Panc1 (cell line): Measurements from ENCODE around the gene MRPS5. TPM values are rescaled to one million over a fixed set of nuclear protein-coding genes. Genes with fewer than 3 reads are reported as not detected.

Experiments used
- ATAC-seq: fragments of 200-7000 bp; cut with Tn5 transposase; 2 replicates; pipeline ENCODE4 v1.9.1; 2020; ENCODE audit warnings: mild to moderate bottlenecking, moderate library complexity
- BruUV-seq: library from RNA; stranded (reverse); fragments of 400-500 nt; replicated peaks from 2 replicates; lab custom pipeline; 2021; lab: Mats Ljungman, UMichigan
- CTCF ChIA-PET: fragments of 300-600 bp; sonication (Branson Sonifier 250); formaldehyde crosslinking; loops from one replicate; lab custom pipeline; 2022; ENCODE audit warnings: antibody characterized with exemption; lab: Charles Lee
- POLR2A ChIA-PET: fragments of 300-600 bp; sonication (Branson Sonifier 250); formaldehyde crosslinking; loops from one replicate; lab custom pipeline; 2022; ENCODE audit warnings: antibody characterized with exemption; lab: Charles Lee
- DNase-seq: peaks from one replicate; pipeline ENCODE4 v3.0.0-alpha.2; 2010; ENCODE audit warnings: low read depth, low spot score
- H3K27ac ChIP-seq: 2 replicates; pipeline ENCODE4 v1.5.1; 2011; ENCODE audit warnings: mild to moderate bottlenecking, low read length, inconsistent platforms
- H3K27me3 ChIP-seq: fragments of 200-500 bp; sonication (Bioruptor generic); 2 replicates; pipeline ENCODE4 v1.6.0; 2014; ENCODE audit warnings: low read length, inconsistent platforms; ENCODE audit not compliant: control insufficient read depth, insufficient read depth
- H3K36me3 ChIP-seq: fragments of 200-500 bp; sonication (Bioruptor generic); 2 replicates; pipeline ENCODE4 v1.5.1; 2014; ENCODE audit warnings: inconsistent platforms, mild to moderate bottlenecking, low read length, moderate library complexity; ENCODE audit not compliant: control insufficient read depth, insufficient read depth
- H3K4me1 ChIP-seq: 2 replicates; pipeline ENCODE4 v1.5.1; 2011; ENCODE audit warnings: inconsistent platforms, mild to moderate bottlenecking, low read length, moderate library complexity; ENCODE audit not compliant: control insufficient read depth, insufficient read depth
- H3K4me3 ChIP-seq, 2 experiments: 2 replicates each; pipeline ENCODE4 v1.5.1; 2011 to 2012; ENCODE audit warnings: low read depth in 2 of 2, low read length in 2 of 2, mild to moderate bottlenecking in 2 of 2, inconsistent platforms in 1 of 2, moderate library complexity in 1 of 2
- H3K9me3 ChIP-seq: fragments of 200-500 bp; sonication (Bioruptor generic); 2 replicates; pipeline ENCODE4 v1.5.1; 2014; ENCODE audit warnings: low read depth, mild to moderate bottlenecking, inconsistent platforms, low read length, moderate library complexity; ENCODE audit not compliant: control insufficient read depth, insufficient read depth
- CTCF ChIP-seq: fragments of 450-650 bp; IDR thresholded peaks from 2 replicates; pipeline ENCODE4 v1.5.1; 2017; ENCODE audit warnings: mild to moderate bottlenecking
- POLR2AphosphoS5 ChIP-seq: IDR thresholded peaks from 2 replicates; pipeline ENCODE4 v1.6.1; 2012; ENCODE audit warnings: mild to moderate bottlenecking, low read depth, low read length, moderate library complexity
- REST ChIP-seq, 2 experiments: IDR thresholded peaks; 2 replicates each; pipeline ENCODE4 v1.6.1; 2011 to 2012; ENCODE audit warnings: low read depth in 2 of 2, control low read depth in 1 of 2, low read length in 1 of 2, mild to moderate bottlenecking in 1 of 2, moderate library complexity in 1 of 2; ENCODE audit not compliant: insufficient read depth in 1 of 2
- SIN3A ChIP-seq: IDR thresholded peaks from 2 replicates; pipeline ENCODE4 v1.6.1; 2012; ENCODE audit warnings: low read depth, mild to moderate bottlenecking, low read length, moderate library complexity, borderline replicate concordance; ENCODE audit not compliant: insufficient read depth
- TCF7L2 ChIP-seq: IDR thresholded peaks from 2 replicates; pipeline ENCODE4 v1.6.1; 2011; ENCODE audit warnings: mild to moderate bottlenecking, low read depth, low read length, inconsistent platforms
- in situ Hi-C: cut with HindIII; loops from 2 replicates; pipeline ENCODE4 v1.10.0; 2016; ENCODE audit warnings: low sequenced_read_pairs, low pct_unique_long_range_greater_than_20kb
- intact Hi-C: fragments of 100-400 bp; cut with micrococcal nuclease; formaldehyde crosslinking; loops from one replicate; pipeline ENCODE4 v1.10.0; 2022; ENCODE audit not compliant: unreplicated experiment
- total RNA-seq: library from RNA; stranded (reverse); gene quantifications from one replicate; pipeline ENCODE4 v1.2.1, GENCODE V29; 2021; ENCODE audit not compliant: unreplicated experiment

The MRPS5 gene
- total RNA-seq, 1 experiment from 2014 or later = 95.8 TPM

- in situ Hi-C loops = no loop called here
- DNase-seq (no peak), ATAC-seq (no peak)
- H3K4me3 ChIP-seq = no peak overlapping the region
- intact Hi-C loops = no loop called here
- TF ChIP-seq SIN3A (no peak), REST (IDR thresholded peaks at IDR 0.05; ENCODE audit: insufficient read depth in 1 of 2, low read depth in 2 of 2, low read length in 1 of 2) (no peak), TCF7L2 (no peak), POLR2AphosphoS5 (no peak), CTCF (no peak)
- POLR2A ChIA-PET = no interaction called here
- H3K36me3 ChIP-seq = no peaks in the 10 kb centered on the region
- BruUV-seq = no TSS peak
- CTCF ChIA-PET = no interaction called here
- no peak overlapping the region for H3K27ac ChIP-seq
- H3K9me3 ChIP-seq = peaks cover 29% of the 10 kb centered on the region
- H3K4me1 ChIP-seq = no peaks in the 10 kb centered on the region
- no peaks in the 10 kb centered on the region for H3K27me3 ChIP-seq
Measured at GRCh38 chr2:95138702-95139101, 17.1 kb upstream of the MRPS5 start.

- H3K4me1 ChIP-seq = peaks cover 4% of the 10 kb centered on the region; the same call in 1 of the 2 replicates
- ATAC-seq = peak; percentile 2; the same call in 1 of the 2 replicates
- CTCF ChIA-PET = no interaction called here
- peaks cover 9% of the 10 kb centered on the region for H3K36me3 ChIP-seq
- TF ChIP-seq SIN3A = no peak
- no peak for TF ChIP-seq CTCF
- no peak for TF ChIP-seq POLR2AphosphoS5
- no peak for TF ChIP-seq REST (IDR thresholded peaks at IDR 0.05; ENCODE audit: insufficient read depth in 1 of 2, low read depth in 2 of 2, low read length in 1 of 2)
- TF ChIP-seq TCF7L2 = no peak
- BruUV-seq = no TSS peak
- no peaks in the 10 kb centered on the region for H3K27me3 ChIP-seq
- intact Hi-C loops (no loop called here), in situ Hi-C loops (no loop called here)
- H3K4me3 ChIP-seq = peak overlapping the region; percentile 88 to 99
- POLR2A ChIA-PET = interaction anchor here (0.6 kb wide), 1 partner anchor 1149 kb away, joined by 7 read pairs; no protein-coding TSS in a partner anchor
- no peak for DNase-seq
- peak overlapping the region; percentile 89 for H3K27ac ChIP-seq
- H3K9me3 ChIP-seq = no peaks in the 10 kb centered on the region
Measured at GRCh38 chr2:95122197-95122551, 566 bp upstream of the MRPS5 start.
